CD4-positive, alpha-beta T cell treated with Interleukin-15 for 4 hours (primary cell): Measurements from ENCODE around the gene EMC6.

Source experiments
- DNase-seq: peaks from one replicate; pipeline ENCODE4 v3.0.0-alpha.2; 2020; ENCODE audit warnings: low spot score

Gene EMC6

GRCh38 chr17:3656353-3656752 is 12.3 kb upstream of the EMC6 start:
- no peak for DNase-seq

GRCh38 chr17:3656755-3657587 is 11.6 kb upstream of the EMC6 start:
- no peak for DNase-seq

GRCh38 chr17:3657588-3657869 is 11.1 kb upstream of the EMC6 start:
- DNase-seq: no peak

GRCh38 chr17:3657874-3658783 is 10.5 kb upstream of the EMC6 start:
- DNase-seq: no peak

- DNase-seq: no peak
These were observed 9.7 kb upstream of the EMC6 start for GRCh38 chr17:3658784-3659449.

GRCh38 chr17:3659541-3660111 is 9.0 kb upstream of the EMC6 start:
- no peak for DNase-seq

GRCh38 chr17:3660311-3660891 is 8.2 kb upstream of the EMC6 start:
- no peak for DNase-seq

GRCh38 chr17:3663102-3664011 is 5.3 kb upstream of the EMC6 start:
- no peak for DNase-seq

GRCh38 chr17:3665834-3666233 is 2.8 kb upstream of the EMC6 start:
- no peak for DNase-seq

GRCh38 chr17:3666516-3666915 is 2.1 kb upstream of the EMC6 start:
- no peak for DNase-seq

- DNase-seq: no peak
These were observed 990 bp upstream of the EMC6 start for GRCh38 chr17:3667366-3668278.

GRCh38 chr17:3669085-3669347 is 404 bp downstream of the EMC6 start:
- DNase-seq: no peak

- DNase-seq: no peak
These were observed 936 bp downstream of the EMC6 start for GRCh38 chr17:3669548-3669947.

- no peak for DNase-seq
These were observed 4.0 kb downstream of the EMC6 start for GRCh38 chr17:3672571-3672970.

- no peak for DNase-seq
These were observed 7.3 kb downstream of the EMC6 start for GRCh38 chr17:3675886-3676285.

GRCh38 chr17:3678095-3678820 is 9.6 kb downstream of the EMC6 start:
- no peak for DNase-seq

- DNase-seq: no peak
These were observed 10.4 kb downstream of the EMC6 start for GRCh38 chr17:3678821-3679530.

- no peak for DNase-seq
These were observed 11.0 kb downstream of the EMC6 start for GRCh38 chr17:3679531-3680126.
